Calu3 (cell line): ENCODE results near the gene KEL. TPM values are rescaled to one million over a fixed set of nuclear protein-coding genes. Genes with fewer than 3 reads are reported as not detected.

ENCODE experiments used
- BruUV-seq: library from RNA; stranded (reverse); fragments of 400-500 nt; replicated peaks from 2 replicates; lab custom pipeline; 2021; lab: Mats Ljungman, UMichigan
- CTCF ChIA-PET: fragments of 300-600 bp; sonication (Branson Sonifier 250); formaldehyde crosslinking; loops from one replicate; lab custom pipeline; 2022; ENCODE audit warnings: antibody characterized with exemption; lab: Charles Lee
- DNase-seq: peaks from one replicate; pipeline ENCODE4 v3.0.0; 2022
- H3K27ac Mint-ChIP-seq: one replicate; pipeline ENCODE4 v1.8.0; 2022; ENCODE audit warnings: mixed read lengths; ENCODE audit not compliant: unreplicated experiment
- H3K27me3 Mint-ChIP-seq: one replicate; pipeline ENCODE4 v1.8.0; 2022; ENCODE audit warnings: mixed read lengths; ENCODE audit not compliant: unreplicated experiment
- H3K36me3 Mint-ChIP-seq: one replicate; pipeline ENCODE4 v1.8.0; 2022; ENCODE audit warnings: mild to moderate bottlenecking, moderate library complexity, mixed read lengths; ENCODE audit not compliant: insufficient read depth, unreplicated experiment
- H3K4me1 Mint-ChIP-seq: one replicate; pipeline ENCODE4 v1.8.0; 2022; ENCODE audit warnings: mild to moderate bottlenecking, low read depth, mixed read lengths; ENCODE audit not compliant: unreplicated experiment
- H3K4me3 Mint-ChIP-seq: one replicate; pipeline ENCODE4 v1.8.0; 2022; ENCODE audit warnings: mild to moderate bottlenecking, low read depth, moderate library complexity, mixed read lengths; ENCODE audit not compliant: unreplicated experiment
- H3K9me3 Mint-ChIP-seq: one replicate; pipeline ENCODE4 v1.8.0; 2022; ENCODE audit warnings: low read depth, mixed read lengths; ENCODE audit not compliant: unreplicated experiment
- CTCF ChIP-seq: fragments of 200-600 bp; IDR thresholded peaks from one replicate; pipeline ENCODE4 v1.8.0; 2022; ENCODE audit warnings: antibody characterized with exemption; ENCODE audit not compliant: unreplicated experiment
- intact Hi-C: fragments of 100-400 bp; cut with micrococcal nuclease; formaldehyde crosslinking; loops from one replicate; pipeline ENCODE4 v1.10.0; 2022; ENCODE audit not compliant: unreplicated experiment
- total RNA-seq: library from RNA; stranded (reverse); gene quantifications from 2 replicates; pipeline ENCODE4 v1.2.3, GENCODE V29; 2022

Gene KEL
- total RNA-seq, 1 experiment from 2014 or later = not detected

DNA sequence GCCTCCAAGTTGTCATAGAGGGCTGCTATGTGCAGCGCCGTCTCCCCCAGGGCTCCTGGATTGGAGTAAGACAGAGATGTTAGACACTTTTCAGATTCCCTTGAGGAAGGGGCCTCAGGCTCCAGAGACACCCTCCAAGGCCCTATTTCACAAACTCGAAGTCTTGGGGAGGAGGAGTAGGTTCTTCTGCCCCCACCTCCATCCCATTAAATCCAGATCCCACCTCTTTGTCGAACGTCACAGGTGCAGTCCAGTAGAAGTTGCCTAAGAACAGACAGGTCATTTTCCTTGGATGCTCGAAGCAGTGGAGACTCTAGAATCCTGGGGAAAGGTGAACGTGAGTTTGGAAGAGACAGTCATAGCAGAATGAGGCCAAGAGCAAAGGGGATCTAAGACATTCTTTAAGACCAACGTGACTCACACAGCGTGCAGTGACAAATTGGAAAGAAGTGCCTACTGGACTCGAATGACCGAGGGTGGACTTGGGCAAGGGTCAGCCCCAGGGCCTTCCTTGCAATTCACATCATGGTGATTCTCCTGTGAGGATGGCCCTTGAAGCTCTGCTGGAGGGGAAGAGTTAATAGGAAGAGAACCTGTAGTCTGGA lies 31.9 kb downstream of the KEL start:
- Mint-ChIP-seq H3K36me3 (no peaks in the 10 kb centered on the region), H3K4me1 (no peaks in the 10 kb centered on the region), H3K9me3 (no peaks in the 10 kb centered on the region), H3K27ac (no peak overlapping the region), H3K27me3 (peaks cover 76% of the 10 kb centered on the region), H3K4me3 (no peak overlapping the region)
- no peak for TF ChIP-seq CTCF
- intact Hi-C loops = no loop called here
- CTCF ChIA-PET = no interaction called here
- no TSS peak for BruUV-seq
- DNase-seq = no peak

- intact Hi-C loops = no loop called here
- H3K36me3 Mint-ChIP-seq = no peaks in the 10 kb centered on the region
- H3K9me3 Mint-ChIP-seq = no peaks in the 10 kb centered on the region
- no TSS peak for BruUV-seq
- TF ChIP-seq CTCF = no peak
- no peak for DNase-seq
- no peak overlapping the region for H3K4me3 Mint-ChIP-seq
- CTCF ChIA-PET = no interaction called here
- no peak overlapping the region for H3K27ac Mint-ChIP-seq
- no peaks in the 10 kb centered on the region for H3K4me1 Mint-ChIP-seq
- H3K27me3 Mint-ChIP-seq = peaks cover 67% of the 10 kb centered on the region
These were observed 34.2 kb downstream of the KEL start for GRCh38 chr7:142927949-142928348.

- CTCF ChIA-PET = no interaction called here
- no peak overlapping the region for H3K27ac Mint-ChIP-seq
- H3K36me3 Mint-ChIP-seq = no peaks in the 10 kb centered on the region
- intact Hi-C loops = no loop called here
- no peak for TF ChIP-seq CTCF
- peaks cover 62% of the 10 kb centered on the region for H3K27me3 Mint-ChIP-seq
- H3K4me1 Mint-ChIP-seq = no peaks in the 10 kb centered on the region
- no peaks in the 10 kb centered on the region for H3K9me3 Mint-ChIP-seq
- BruUV-seq = no TSS peak
- no peak for DNase-seq
- no peak overlapping the region for H3K4me3 Mint-ChIP-seq
These were observed 34.9 kb downstream of the KEL start for GRCh38 chr7:142927085-142927745.

DNA sequence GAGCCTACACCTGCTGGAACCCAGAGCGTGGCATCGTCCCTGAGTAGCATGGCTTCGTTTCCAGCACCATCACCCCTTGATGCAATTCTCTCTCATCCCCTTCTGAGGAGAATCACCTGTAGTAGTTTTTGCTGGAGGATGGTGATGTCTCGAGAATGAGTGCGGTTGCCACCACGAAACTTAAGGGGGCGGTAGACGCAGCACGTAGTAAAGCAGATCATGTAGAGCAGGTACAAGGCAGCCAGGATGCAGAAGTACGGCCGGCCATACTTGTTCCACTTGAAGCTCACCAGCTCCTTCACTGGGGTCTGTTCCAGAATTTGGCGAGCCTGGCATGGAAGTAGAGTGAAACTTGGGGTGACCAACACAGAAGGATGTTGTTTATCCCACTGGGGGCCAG lies 36.8 kb downstream of the KEL start:
- intact Hi-C loops = no loop called here
- CTCF ChIA-PET = interaction anchor here (1.0 to 1.1 kb wide), 2 partner anchors 15 to 35 kb away, joined by 3 read pairs; no protein-coding TSS in a partner anchor
- no peak for DNase-seq
- Mint-ChIP-seq H3K4me1 (no peaks in the 10 kb centered on the region), H3K4me3 (no peak overlapping the region), H3K27ac (no peak overlapping the region), H3K27me3 (peaks cover 67% of the 10 kb centered on the region), H3K36me3 (no peaks in the 10 kb centered on the region), H3K9me3 (no peaks in the 10 kb centered on the region)
- no TSS peak for BruUV-seq
- TF ChIP-seq CTCF = no peak
